HepG2 (cell line): ENCODE measurements around the gene MAP1LC3A. TPM values are rescaled to one million over a fixed set of nuclear protein-coding genes. Genes with fewer than 3 reads are reported as not detected.
A peak's percentile ranks its signal among the peaks of the same experiment; 100 is the strongest.

Source experiments
- EP300 ChIP-seq, 3 experiments: sonication (generic) in 1 of 3; formaldehyde crosslinking in 1 of 3; IDR thresholded peaks; 2 replicates each; pipeline versions ENCODE4 v1.5.1 to v1.6.1; 2011 to 2020; ENCODE audit warnings: low read depth in 2 of 3, low read length in 2 of 3, borderline replicate concordance in 1 of 3, improper control_type of control experiment in 1 of 3, mild to moderate bottlenecking in 1 of 3, missing genetic modification reagents in 1 of 3, moderate library complexity in 1 of 3
- KLF16 ChIP-seq, 2 experiments: sonication (generic) in 1 of 2; formaldehyde crosslinking in 1 of 2; IDR thresholded peaks; 2 replicates each; pipeline versions ENCODE4 v1.6.1 to v1.8.0; 2016 to 2023; ENCODE audit warnings: missing genetic modification reagents in 2 of 2, missing compliant biosample characterization in 1 of 2
- MZF1 ChIP-seq: sonication (generic); formaldehyde crosslinking; IDR thresholded peaks from 2 replicates; pipeline ENCODE4 v1.8.1; 2023; ENCODE audit warnings: mild to moderate bottlenecking, missing genetic modification reagents, borderline replicate concordance
- NFIC ChIP-seq: IDR thresholded peaks from 2 replicates; pipeline ENCODE4 v1.6.1; 2012; ENCODE audit warnings: mild to moderate bottlenecking, low read length, inconsistent platforms
- NR2F6 ChIP-seq, 2 experiments: IDR thresholded peaks; 2 replicates each; pipeline ENCODE4 v1.6.1; 2016; ENCODE audit warnings: antibody characterized with exemption in 1 of 2, mild to moderate bottlenecking in 1 of 2
- ZBTB3 ChIP-seq: sonication (generic); formaldehyde crosslinking; IDR thresholded peaks from 2 replicates; pipeline ENCODE4 v1.4.0; 2020; ENCODE audit warnings: low read depth, mild to moderate bottlenecking, moderate library complexity, missing genetic modification reagents, borderline replicate concordance
- ZFP90 ChIP-seq: sonication (generic); formaldehyde crosslinking; IDR thresholded peaks from 2 replicates; pipeline ENCODE4 v1.8.0; 2022; ENCODE audit warnings: missing genetic modification reagents, mild to moderate bottlenecking, inconsistent platforms, borderline replicate concordance
- ZNF382 ChIP-seq: sonication (generic); formaldehyde crosslinking; IDR thresholded peaks from 2 replicates; pipeline ENCODE4 v1.5.0; 2020; ENCODE audit warnings: missing genetic modification reagents, mild to moderate bottlenecking, borderline replicate concordance
- polyA plus RNA-seq, 8 experiments: library from polyadenylated mRNA; depleted of rRNA in 3 of 8; stranded (reverse) in 7 of 8; unstranded in 1 of 8; fragments of >200 nt; fragmentation: Illumina TruSeq in 4 of 8; extraction: Trizol in 4 of 8; gene quantifications; 2 replicates each; pipeline versions ENCODE4 v1.2.1 to v1.2.3, GENCODE V29; 2011 to 2016; ENCODE audit warnings: low read depth in 4 of 8, missing spikeins in 1 of 8, mixed read lengths in 1 of 8; ENCODE audit not compliant: insufficient read depth in 1 of 8
- total RNA-seq, 5 experiments: library from RNA; depleted of rRNA; stranded (reverse); fragments of >200 nt; fragmentation: Illumina TruSeq; extraction: Trizol; gene quantifications; 2 replicates each; pipeline ENCODE4 v1.2.3, GENCODE V29; 2016; ENCODE audit warnings: low read depth in 1 of 5
- TF ChIP-seq, protein P1 (sequence below): sonication (generic); formaldehyde crosslinking; IDR thresholded peaks from 2 replicates; pipeline ENCODE4 v1.9.0; 2021; ENCODE audit warnings: missing genetic modification reagents, mild to moderate bottlenecking, borderline replicate concordance
- TF ChIP-seq, protein P2 (sequence below): sonication (generic); formaldehyde crosslinking; IDR thresholded peaks from 2 replicates; pipeline ENCODE4 v1.9.0; 2021; ENCODE audit warnings: mild to moderate bottlenecking, missing genetic modification reagents

Gene MAP1LC3A
- total and polyA plus RNA-seq, 2 of the 13 experiments (the other 11 are each of a cell fraction or from before 2014, with no cell fraction given), result not detected

DNA sequence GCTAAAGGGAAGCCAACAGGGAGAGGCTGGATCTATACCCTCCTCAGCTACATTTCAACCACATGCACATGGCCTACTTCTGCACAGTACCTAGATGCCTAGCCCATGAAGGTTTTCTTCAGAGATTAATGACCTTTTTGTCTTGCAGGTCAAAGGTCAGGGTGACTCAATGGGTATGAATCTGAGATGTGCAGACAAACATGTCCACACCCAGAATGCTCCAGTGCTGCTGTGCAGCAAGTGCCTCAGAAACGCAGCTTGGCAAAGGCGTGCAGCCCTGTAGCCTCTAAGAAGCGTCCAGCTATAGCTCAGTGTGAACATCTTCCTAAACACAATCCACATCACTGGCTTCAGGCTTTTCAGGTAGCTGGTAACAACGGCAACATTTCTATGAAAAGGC, 24.4 kb downstream of the MAP1LC3A start (continued):
- TF ChIP-seq EP300 (IDR thresholded peaks at IDR 0.05; ENCODE audit: low read depth in 2 of 2, low read length in 2 of 2), result no peak
- TF ChIP-seq EP300 (CRISPR knock-in tag; IDR thresholded peaks at IDR 0.05; ENCODE audit: borderline replicate concordance), result 0 out of 2 replicates have a peak, but pooled peaks have one; percentile 21
- TF ChIP-seq MZF1 (CRISPR knock-in tag), result no peak
- TF ChIP-seq, protein P1, sequence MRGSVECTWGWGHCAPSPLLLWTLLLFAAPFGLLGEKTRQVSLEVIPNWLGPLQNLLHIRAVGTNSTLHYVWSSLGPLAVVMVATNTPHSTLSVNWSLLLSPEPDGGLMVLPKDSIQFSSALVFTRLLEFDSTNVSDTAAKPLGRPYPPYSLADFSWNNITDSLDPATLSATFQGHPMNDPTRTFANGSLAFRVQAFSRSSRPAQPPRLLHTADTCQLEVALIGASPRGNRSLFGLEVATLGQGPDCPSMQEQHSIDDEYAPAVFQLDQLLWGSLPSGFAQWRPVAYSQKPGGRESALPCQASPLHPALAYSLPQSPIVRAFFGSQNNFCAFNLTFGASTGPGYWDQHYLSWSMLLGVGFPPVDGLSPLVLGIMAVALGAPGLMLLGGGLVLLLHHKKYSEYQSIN (CRISPR knock-in tag), result no peak
- no peak for TF ChIP-seq KLF16 (CRISPR knock-in tag; IDR thresholded peaks at IDR 0.05)
- TF ChIP-seq ZBTB3, result no peak
- no peak for TF ChIP-seq ZNF382
- TF ChIP-seq, protein P2, sequence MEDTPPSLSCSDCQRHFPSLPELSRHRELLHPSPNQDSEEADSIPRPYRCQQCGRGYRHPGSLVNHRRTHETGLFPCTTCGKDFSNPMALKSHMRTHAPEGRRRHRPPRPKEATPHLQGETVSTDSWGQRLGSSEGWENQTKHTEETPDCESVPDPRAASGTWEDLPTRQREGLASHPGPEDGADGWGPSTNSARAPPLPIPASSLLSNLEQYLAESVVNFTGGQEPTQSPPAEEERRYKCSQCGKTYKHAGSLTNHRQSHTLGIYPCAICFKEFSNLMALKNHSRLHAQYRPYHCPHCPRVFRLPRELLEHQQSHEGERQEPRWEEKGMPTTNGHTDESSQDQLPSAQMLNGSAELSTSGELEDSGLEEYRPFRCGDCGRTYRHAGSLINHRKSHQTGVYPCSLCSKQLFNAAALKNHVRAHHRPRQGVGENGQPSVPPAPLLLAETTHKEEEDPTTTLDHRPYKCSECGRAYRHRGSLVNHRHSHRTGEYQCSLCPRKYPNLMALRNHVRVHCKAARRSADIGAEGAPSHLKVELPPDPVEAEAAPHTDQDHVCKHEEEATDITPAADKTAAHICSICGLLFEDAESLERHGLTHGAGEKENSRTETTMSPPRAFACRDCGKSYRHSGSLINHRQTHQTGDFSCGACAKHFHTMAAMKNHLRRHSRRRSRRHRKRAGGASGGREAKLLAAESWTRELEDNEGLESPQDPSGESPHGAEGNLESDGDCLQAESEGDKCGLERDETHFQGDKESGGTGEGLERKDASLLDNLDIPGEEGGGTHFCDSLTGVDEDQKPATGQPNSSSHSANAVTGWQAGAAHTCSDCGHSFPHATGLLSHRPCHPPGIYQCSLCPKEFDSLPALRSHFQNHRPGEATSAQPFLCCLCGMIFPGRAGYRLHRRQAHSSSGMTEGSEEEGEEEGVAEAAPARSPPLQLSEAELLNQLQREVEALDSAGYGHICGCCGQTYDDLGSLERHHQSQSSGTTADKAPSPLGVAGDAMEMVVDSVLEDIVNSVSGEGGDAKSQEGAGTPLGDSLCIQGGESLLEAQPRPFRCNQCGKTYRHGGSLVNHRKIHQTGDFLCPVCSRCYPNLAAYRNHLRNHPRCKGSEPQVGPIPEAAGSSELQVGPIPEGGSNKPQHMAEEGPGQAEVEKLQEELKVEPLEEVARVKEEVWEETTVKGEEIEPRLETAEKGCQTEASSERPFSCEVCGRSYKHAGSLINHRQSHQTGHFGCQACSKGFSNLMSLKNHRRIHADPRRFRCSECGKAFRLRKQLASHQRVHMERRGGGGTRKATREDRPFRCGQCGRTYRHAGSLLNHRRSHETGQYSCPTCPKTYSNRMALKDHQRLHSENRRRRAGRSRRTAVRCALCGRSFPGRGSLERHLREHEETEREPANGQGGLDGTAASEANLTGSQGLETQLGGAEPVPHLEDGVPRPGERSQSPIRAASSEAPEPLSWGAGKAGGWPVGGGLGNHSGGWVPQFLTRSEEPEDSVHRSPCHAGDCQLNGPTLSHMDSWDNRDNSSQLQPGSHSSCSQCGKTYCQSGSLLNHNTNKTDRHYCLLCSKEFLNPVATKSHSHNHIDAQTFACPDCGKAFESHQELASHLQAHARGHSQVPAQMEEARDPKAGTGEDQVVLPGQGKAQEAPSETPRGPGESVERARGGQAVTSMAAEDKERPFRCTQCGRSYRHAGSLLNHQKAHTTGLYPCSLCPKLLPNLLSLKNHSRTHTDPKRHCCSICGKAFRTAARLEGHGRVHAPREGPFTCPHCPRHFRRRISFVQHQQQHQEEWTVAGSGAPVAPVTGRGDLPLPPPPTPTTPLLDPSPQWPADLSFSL (CRISPR knock-in tag), result 0 out of 2 replicates have a peak, but pooled peaks have one; percentile 14
- peak; percentile 83 for TF ChIP-seq NR2F6 (IDR thresholded peaks at IDR 0.05)
- TF ChIP-seq NR2F6 (CRISPR knock-in tag; IDR thresholded peaks at IDR 0.05), result peak; percentile 72
- no peak for TF ChIP-seq NFIC
- no peak for TF ChIP-seq ZFP90 (CRISPR knock-in tag)
